DOHH2 (cell line): ENCODE results near the gene ALG3.

ENCODE experiments used
- H3F3A ChIP-seq: fragments of 200-600 bp; sonication (generic), shearing (Covaris generic); 2 replicates; pipeline ENCODE4 v1.6.0; 2016; ENCODE audit warnings: antibody characterized with exemption, mild to moderate bottlenecking; ENCODE audit not compliant: control insufficient read depth, insufficient read depth
- H3K27ac ChIP-seq: fragments of 200-600 bp; sonication (generic); 2 replicates; pipeline ENCODE4 v1.5.1; 2014; ENCODE audit warnings: low read depth, mild to moderate bottlenecking, low read length, moderate library complexity
- H3K27me3 ChIP-seq: fragments of 200-600 bp; sonication (generic); 2 replicates; pipeline ENCODE4 v1.6.1; 2014; ENCODE audit warnings: mild to moderate bottlenecking, low read length, mixed read lengths; ENCODE audit not compliant: control insufficient read depth
- H3K36me3 ChIP-seq: fragments of 200-600 bp; sonication (generic); 2 replicates; pipeline ENCODE4 v1.6.1; 2014; ENCODE audit warnings: mild to moderate bottlenecking, low read length, moderate library complexity, mixed read lengths; ENCODE audit not compliant: control insufficient read depth
- H3K4me1 ChIP-seq: fragments of 200-600 bp; sonication (generic); 2 replicates; pipeline ENCODE4 v1.6.1; 2014; ENCODE audit warnings: mild to moderate bottlenecking, low read length, mixed read lengths; ENCODE audit not compliant: control insufficient read depth
- H3K4me2 ChIP-seq: fragments of 200-600 bp; sonication (generic); 2 replicates; pipeline ENCODE4 v1.6.0; 2014; ENCODE audit warnings: mild to moderate bottlenecking, low read length, moderate library complexity
- H3K4me3 ChIP-seq: fragments of 200-600 bp; sonication (generic); 2 replicates; pipeline ENCODE4 v1.5.1; 2014; ENCODE audit warnings: mild to moderate bottlenecking, low read length, mixed read lengths
- H3K79me2 ChIP-seq: fragments of 200-600 bp; sonication (generic); 2 replicates; pipeline ENCODE4 v1.6.1; 2014; ENCODE audit warnings: mild to moderate bottlenecking, low read length, mixed read lengths; ENCODE audit not compliant: control insufficient read depth
- H3K9me2 ChIP-seq: fragments of 200-600 bp; sonication (generic); replicated peaks from 2 replicates; pipeline ENCODE4 v1.6.1; 2014; ENCODE audit warnings: mild to moderate bottlenecking, low read length, mixed read lengths; ENCODE audit not compliant: control insufficient read depth
- H3K9me3 ChIP-seq: fragments of 200-600 bp; sonication (generic); 2 replicates; pipeline ENCODE4 v1.6.1; 2014; ENCODE audit warnings: antibody characterized with exemption, low read length, mixed read lengths; ENCODE audit not compliant: control insufficient read depth, insufficient read depth
- H4K20me1 ChIP-seq: fragments of 200-600 bp; sonication (generic); 2 replicates; pipeline ENCODE4 v1.6.0; 2014; ENCODE audit warnings: low read depth, mild to moderate bottlenecking, antibody characterized with exemption, low read length, moderate library complexity; ENCODE audit not compliant: control insufficient read depth, insufficient read depth
- EZH2phosphoT487 ChIP-seq: fragments of 200-600 bp; sonication (generic); IDR thresholded peaks from 2 replicates; pipeline ENCODE4 v1.6.1; 2017; ENCODE audit warnings: borderline replicate concordance, mild to moderate bottlenecking, antibody characterized with exemption, low read length, moderate library complexity, mixed read lengths
- TF ChIP-seq, protein P1 (sequence below): fragments of 200-600 bp; sonication (generic); IDR thresholded peaks from one replicate; pipeline ENCODE4 v1.5.1; 2014; ENCODE audit warnings: antibody characterized with exemption, mild to moderate bottlenecking, low read depth, low read length; ENCODE audit not compliant: poor library complexity, severe bottlenecking

Gene ALG3

DNA sequence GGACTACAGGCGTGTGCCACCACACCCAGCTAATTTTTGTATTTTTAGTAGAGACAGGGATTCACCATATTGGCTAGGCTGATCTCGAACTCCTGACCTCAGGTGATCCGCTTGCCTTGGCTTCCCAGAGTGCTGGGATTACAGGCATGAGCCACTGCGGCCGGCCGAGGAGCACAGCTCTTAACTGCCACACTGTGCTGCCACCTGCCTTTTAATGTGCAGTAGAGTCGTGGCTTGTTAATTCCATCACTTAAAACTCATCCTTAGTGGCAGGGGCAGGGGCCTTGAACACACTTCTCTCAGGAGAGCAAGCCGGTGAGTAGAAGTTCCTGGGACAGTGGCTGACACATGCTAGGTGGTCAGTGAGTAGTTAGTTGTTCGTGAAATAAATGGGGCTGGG, 50.3 kb downstream of the ALG3 start:
- Histone ChIP-seq H3K9me3 (no peaks in the 10 kb centered on the region), H3K4me1 (no peaks in the 10 kb centered on the region), H3K27ac (no peak overlapping the region), H3K36me3 (peaks cover 20% of the 10 kb centered on the region), H4K20me1 (no peaks in the 10 kb centered on the region), H3K79me2 (no peaks in the 10 kb centered on the region), H3K4me3 (no peak overlapping the region), H3K4me2 (no peak overlapping the region), H3F3A (no peaks in the 10 kb centered on the region), H3K9me2 (no peaks in the 10 kb centered on the region), H3K27me3 (no peaks in the 10 kb centered on the region)
- TF ChIP-seq, protein P1, sequence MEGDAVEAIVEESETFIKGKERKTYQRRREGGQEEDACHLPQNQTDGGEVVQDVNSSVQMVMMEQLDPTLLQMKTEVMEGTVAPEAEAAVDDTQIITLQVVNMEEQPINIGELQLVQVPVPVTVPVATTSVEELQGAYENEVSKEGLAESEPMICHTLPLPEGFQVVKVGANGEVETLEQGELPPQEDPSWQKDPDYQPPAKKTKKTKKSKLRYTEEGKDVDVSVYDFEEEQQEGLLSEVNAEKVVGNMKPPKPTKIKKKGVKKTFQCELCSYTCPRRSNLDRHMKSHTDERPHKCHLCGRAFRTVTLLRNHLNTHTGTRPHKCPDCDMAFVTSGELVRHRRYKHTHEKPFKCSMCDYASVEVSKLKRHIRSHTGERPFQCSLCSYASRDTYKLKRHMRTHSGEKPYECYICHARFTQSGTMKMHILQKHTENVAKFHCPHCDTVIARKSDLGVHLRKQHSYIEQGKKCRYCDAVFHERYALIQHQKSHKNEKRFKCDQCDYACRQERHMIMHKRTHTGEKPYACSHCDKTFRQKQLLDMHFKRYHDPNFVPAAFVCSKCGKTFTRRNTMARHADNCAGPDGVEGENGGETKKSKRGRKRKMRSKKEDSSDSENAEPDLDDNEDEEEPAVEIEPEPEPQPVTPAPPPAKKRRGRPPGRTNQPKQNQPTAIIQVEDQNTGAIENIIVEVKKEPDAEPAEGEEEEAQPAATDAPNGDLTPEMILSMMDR: no peak
- no peak for TF ChIP-seq EZH2phosphoT487

DNA sequence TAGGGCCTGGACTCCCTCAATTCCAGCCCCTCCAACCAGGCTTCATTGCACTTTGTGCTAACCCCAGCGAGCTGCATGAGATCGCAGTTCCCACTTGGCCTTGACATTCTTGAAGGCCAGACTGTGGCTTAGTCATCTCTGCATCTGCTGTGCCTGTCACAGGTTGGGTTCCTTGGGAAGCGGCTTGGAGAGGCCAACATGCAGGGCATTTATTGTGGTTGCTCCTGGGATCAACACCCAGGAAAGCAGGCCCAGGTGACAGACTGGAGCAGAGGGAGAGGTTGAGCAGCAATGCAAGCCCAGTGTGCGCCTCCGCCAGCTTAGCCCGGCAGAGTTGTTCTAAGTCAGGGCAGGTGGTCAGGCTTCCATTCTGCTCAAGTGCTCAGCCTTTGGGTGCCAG, 52.2 kb downstream of the ALG3 start:
- no peak overlapping the region for H3K27ac ChIP-seq

DNA sequence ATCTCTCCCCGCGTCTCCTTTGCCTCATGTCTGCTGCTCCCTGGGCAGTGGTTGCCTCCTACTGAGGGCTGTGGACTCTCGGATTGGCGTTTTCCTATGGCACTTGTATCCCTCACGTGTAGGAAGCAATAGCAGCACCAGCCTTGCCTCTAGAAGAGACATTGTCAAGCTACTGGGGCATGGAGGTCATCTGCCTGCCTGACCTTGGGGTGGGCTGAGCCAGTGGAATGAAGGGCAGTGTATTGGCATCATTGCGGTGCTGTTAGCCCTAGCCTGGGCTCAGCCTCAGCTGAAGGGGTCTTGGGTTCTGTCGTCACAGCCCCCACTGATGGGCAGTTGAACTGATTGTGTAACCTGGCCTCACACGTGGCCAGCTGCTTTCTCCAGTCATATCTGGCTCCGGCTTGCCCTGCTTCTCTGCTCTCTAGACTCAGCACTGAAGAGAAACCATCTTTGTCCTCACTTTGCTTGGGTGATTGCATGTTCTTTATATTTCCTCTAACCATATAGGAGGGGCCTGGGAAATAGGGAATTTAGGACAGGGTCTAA, 54.7 kb downstream of the ALG3 start:
- Histone ChIP-seq H3K4me2 (no peak overlapping the region), H3K36me3 (peaks cover 64% of the 10 kb centered on the region), H3K79me2 (peaks cover 6% of the 10 kb centered on the region), H3F3A (no peaks in the 10 kb centered on the region), H3K4me3 (no peak overlapping the region), H3K9me2 (no peaks in the 10 kb centered on the region), H3K4me1 (no peaks in the 10 kb centered on the region), H4K20me1 (no peaks in the 10 kb centered on the region), H3K27ac (no peak overlapping the region), H3K9me3 (no peaks in the 10 kb centered on the region), H3K27me3 (no peaks in the 10 kb centered on the region)
- no peak for TF ChIP-seq EZH2phosphoT487
- TF ChIP-seq, protein P1: no peak

More for the DNA sequence above, 52.2 kb downstream of the ALG3 start:
- Histone ChIP-seq H3K4me3 (no peak overlapping the region), H3F3A (no peaks in the 10 kb centered on the region), H3K9me3 (no peaks in the 10 kb centered on the region), H3K27me3 (no peaks in the 10 kb centered on the region), H3K36me3 (peaks cover 40% of the 10 kb centered on the region), H3K79me2 (no peaks in the 10 kb centered on the region), H3K4me2 (no peak overlapping the region), H4K20me1 (no peaks in the 10 kb centered on the region), H3K4me1 (no peaks in the 10 kb centered on the region), H3K9me2 (no peaks in the 10 kb centered on the region)
- TF ChIP-seq EZH2phosphoT487: no peak
- TF ChIP-seq, protein P1: no peak
